GM21723 (cell line): ENCODE data around the gene DACT2.

ENCODE experiments used
- ATAC-seq: cut with Tn5 transposase; IDR thresholded peaks from one replicate; pipeline ENCODE4 v1.9.1; 2021; ENCODE audit warnings: mild to moderate bottlenecking, moderate library complexity; ENCODE audit not compliant: unreplicated experiment

The DACT2 gene

DNA sequence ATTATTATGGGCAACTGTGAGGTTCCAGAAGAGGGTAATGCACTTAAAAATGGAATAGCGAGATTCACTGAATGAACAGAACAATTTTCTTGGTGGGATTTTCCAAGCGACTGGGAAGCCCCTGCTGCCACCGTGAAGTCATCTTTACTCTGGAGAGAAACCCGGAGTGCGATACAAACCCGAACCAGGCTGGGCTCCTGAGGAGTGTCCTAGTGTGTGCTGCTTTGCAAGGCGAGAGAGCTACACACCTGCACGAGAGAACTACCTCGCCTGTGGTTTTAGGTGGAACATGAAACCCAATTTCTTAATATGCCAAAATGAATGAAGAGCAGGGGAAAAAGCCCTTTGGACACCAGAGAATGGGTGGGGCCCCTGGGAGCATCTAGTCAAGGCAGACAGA lies 33.5 kb upstream of the DACT2 start:
- no peak for ATAC-seq

DNA sequence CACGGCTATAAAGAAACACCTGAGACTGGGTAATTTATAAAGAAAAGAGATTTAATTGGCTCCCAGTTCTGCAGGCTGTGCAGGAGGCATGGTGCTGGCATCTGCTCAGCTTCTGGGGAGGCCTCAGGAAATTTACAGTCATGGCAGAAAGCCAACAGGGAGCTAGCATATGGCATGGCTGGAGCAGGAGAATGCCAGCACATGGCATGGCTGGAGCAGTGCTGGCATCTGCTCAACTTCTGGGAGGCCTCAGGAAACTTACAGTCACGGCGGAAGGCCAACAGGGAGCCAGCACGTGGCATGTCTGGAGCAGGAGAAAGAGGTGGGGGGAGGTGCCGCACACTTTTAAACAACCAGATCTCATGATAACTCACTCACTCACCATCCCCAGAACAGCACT lies 32.5 kb upstream of the DACT2 start:
- ATAC-seq: no peak

DNA sequence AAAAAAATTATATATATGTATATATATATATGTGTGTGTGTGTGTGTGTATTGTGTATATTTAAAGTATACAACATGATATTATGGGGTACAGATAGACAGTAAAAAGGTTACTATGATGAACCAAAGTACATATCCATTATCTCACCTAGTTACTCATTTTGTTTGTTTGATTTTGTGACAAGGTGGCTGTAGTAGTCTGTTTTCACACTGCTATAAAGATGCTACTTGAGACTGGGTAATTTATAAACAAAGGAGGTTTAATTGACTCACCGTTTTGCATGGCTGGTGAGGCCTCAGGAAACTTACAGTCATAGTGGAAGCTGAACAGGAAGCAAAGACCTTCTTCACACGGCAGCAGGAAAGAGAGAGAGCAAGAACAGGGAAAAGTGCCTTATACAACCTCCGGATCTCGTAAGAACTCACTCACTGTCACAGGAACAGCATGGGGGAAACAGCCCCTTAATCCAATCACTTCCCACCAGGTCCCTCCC lies 30.2 kb upstream of the DACT2 start:
- no peak for ATAC-seq

DNA sequence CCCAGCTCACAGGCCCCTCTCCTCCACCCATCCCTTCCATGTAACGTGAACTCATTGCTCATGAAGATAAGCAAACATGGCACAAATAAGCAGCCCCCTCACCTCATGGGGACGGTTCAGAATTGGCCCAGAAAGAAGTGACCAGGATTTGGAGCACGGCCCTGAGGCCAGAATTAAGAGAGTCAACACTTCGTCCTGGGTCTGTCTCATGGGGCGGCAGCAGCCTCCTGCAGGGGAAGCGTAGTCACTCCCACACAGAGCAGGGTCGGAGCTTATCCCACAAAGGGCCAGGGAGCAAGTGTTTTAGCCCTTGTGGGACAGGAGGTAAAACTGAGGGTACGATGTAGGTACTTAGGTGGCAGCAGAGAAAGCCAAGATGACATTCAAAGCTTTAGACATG lies 28.6 kb upstream of the DACT2 start:
- ATAC-seq: no peak

DNA sequence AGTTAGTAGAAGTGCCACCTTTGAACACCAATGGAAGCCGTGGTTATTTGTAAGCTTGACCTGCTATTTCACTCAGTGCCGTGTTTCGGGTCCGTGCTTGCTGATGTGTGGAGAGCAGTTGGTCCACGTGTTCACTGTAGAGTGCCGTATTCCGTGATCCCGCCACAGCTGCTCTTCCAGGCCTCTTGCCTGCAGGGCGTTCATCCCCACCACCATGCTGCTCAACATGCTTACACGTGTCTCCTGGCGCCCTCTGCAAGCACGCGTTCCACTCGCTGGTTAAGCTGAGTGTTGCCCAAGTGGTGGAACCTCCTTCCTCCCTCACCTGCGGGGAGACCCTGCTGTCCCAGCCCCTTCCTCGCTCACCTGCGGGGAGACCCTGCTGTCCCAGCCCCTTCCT lies 28.0 kb upstream of the DACT2 start:
- no peak for ATAC-seq

DNA sequence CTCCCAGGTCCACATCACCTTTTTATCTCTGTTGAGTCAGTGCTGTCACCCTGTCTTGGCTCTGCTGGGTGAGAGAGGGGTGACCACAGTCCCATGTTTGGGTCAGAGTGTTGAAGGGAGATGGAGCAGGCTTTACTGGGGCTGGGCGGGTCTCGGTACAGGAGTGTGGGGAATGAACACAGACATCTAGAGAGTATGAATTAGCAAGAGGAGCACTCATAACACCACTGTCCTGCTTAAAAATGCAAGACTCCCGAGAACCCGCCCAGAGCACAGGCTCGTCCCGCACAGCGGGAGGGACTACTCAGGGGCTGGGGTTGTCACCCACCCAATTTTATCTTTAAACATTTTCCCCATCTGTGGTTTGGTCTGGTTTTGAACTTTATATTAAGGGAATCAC lies 27.5 kb upstream of the DACT2 start:
- no peak for ATAC-seq

GRCh38 chr6:168345896-168346754 lies 26.5 kb upstream of the DACT2 start:
- no peak for ATAC-seq

DNA sequence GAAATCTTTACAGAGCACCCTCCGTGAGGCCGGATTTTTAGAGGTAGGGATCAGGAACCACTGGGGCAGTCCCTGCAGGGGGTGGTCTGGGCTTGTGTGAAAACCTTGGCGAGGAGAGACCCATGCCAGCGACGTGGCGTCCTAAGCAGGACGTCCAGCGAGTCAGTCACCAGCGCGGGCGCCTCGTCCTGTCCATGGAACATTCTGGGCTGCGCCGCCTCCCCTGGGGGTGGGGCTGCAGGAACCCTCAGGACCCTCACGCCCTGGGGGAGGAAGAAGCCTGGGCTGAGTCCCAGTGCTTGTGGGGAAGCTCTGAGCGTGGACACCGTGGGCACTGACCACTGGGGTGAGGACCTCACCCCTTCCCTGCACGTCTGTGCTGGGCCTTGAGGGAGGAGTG lies 25.7 kb upstream of the DACT2 start:
- ATAC-seq: no peak

DNA sequence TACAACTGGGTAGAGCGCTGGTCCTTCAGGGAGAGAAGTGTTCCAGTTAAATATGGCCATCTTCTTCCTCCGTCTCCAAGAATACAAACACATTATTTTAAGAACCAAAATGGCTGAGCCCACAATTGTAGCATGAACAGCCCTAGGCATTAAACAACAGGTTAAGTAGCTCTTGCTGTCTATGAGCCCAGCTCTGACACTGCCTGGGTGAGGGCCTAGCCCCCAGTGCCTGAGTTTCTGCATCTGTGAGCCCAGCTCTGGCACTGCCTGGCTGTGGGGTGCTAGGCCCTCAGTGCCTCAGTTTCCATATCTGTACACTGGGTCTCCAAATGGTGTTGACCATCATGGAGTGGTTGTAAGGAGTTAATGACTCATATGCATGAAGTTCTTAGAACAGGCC lies 24.8 kb upstream of the DACT2 start:
- no peak for ATAC-seq

DNA sequence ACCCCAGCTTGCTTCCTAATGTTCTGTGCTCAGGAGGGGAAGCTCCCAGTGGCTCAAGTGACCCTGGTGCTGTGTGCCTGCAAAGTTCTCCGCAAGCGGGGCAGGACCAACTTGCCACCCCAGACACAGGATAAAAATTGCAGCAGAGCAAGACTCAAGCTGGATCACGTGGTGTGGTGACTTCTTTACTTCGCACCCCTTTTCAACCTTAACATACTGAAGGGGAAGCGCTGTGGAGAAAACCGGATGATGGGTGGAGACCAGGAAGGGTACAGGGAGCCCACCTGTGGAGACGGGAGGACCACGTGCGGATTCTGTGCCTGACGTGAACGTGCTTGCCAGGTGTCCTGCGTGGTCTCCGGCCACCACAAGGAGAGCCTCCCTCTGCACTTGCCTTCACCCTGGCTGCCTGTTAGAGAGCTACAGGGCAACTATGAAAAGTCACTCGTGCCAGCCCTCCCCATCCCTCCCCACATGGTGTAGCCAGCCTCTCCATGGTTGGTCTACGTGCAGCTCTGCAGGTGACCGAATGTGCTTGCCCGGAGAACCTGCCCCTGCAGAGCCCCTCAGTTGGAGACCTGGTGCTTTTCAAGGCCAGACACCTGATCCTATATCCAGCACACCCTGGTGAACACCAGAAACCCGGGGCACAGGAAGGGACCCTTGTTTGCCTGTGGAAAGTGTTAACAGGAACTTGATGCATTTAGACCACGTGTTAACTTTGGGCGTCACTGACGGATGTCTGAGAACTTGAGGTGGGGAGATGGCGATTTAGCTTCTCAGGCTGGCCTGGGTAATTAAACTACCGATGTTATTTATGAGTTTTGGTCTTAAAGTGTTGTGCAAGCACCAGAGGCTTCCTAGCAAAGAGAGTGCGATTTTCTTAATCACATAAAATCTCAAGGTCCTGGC lies 23.9 kb upstream of the DACT2 start:
- no peak for ATAC-seq

DNA sequence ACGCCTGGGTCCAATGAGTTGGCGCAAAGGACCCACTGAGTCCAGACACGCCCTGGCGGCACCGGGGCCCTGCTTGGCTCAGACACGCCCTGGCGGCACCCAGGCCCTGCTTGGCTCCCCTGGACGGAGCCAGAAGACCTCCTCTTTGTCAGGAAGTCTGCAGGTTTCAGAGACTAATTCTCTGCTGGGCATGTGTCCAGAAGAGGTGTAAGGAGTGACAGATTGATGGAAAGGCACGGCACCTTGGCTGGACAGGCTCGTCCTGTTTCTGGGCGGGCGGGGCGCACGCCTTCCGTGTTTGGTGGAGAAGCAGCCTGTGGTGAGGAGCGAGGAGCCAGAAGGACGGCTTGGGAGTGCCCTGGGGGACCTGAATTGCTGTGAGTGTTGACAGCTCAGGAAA lies 23.1 kb upstream of the DACT2 start:
- ATAC-seq: no peak

GRCh38 chr6:168341280-168341900 lies 21.8 kb upstream of the DACT2 start:
- no peak for ATAC-seq

DNA sequence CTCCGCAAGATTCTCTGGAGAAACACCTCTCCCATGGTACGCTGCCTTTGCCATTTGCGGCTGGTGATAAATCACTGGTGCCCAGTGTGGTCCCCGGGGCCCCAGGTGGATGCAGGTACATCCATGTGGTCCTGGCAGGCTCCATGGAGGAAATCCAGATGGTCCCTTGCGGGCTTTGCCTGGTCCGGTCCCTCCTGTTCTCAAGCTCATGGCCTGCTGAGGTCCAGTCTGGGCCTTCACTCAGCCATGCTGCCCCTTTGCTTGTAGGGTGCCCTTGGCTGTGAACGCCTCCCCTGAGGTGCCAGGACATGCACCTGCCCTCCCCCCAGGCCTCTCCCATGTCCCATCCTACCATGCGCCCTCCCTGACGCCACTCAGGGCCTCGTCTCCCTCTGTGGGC lies 21.2 kb upstream of the DACT2 start:
- ATAC-seq: no peak

GRCh38 chr6:168338777-168339176 lies 19.2 kb upstream of the DACT2 start:
- ATAC-seq: no peak

DNA sequence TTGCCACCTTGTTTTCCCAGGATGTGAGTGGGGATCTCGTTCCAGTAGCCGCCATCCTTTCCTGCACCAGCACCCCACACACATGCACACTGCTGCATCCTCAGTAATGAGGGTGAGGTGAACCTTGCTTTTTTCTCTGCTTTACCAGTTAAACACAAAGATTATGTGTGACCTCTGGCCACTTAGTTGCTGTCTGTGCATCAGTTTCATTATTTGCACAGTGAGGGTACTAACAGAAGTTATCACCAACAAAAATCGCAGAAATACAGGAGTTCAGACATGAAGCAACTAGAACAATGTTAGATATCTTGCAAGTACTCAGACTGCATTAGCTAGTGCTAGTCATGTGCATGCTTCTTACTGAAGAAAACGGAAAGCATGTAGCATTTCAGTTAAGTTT lies 17.4 kb upstream of the DACT2 start:
- ATAC-seq: no peak

GRCh38 chr6:168333989-168334388 lies 14.4 kb upstream of the DACT2 start:
- ATAC-seq: no peak

DNA sequence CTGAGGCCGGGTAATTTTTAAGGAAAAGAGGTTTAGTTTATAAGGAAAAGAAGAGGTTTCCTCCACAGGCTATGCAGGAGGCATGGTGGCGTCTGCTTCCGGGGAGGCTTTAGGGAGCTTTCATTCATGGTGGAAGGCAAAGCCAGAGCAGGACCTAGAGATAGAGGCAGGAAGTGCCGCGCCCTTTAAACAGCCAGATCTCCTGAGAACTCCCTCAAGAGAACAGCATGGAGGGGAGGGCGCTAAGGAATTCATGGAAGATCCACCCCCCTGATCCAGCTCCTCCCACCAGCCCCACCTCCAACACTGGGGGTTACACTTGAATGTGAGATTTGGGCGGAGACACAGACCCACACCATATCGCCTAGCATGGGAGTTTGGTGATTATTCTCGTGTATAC lies 13.9 kb upstream of the DACT2 start:
- ATAC-seq: no peak

DNA sequence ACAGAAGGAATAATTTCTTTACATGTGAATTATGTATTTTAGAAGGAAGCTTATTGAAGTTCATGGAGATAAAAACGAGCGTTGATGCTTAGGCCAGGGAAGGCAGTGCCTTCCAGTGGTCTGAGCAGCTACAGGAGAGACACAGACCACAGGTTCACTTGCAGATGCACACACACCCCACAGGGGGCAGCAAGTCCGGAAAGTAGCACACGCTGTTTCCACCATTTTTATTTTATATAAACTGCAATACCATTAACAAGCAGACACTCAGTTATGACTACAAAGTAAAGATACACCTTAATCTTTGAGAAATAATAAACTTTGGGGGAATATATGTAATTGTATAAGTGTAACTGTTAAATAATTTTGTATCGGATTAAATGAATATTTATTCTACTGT lies 13.5 kb upstream of the DACT2 start:
- no peak for ATAC-seq

DNA sequence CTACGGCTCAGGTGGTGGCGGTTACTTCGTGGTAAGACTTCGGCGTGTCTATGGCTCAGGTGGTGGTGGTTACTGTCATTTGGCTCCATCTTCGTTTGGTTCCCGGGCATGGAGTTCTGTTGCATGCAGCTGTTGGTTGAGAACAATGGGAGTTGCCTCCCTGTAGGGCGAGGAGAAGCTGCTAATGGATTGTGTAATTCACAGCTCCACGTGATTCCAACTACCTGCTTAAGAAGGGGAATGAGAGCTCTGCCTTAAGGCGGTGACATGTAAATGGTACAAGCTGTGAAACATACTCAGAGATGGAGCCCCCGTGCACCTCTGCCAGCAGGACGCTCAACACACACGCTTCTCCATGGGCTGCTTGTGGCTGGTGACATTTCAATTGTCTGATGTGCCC lies 12.4 kb upstream of the DACT2 start:
- no peak for ATAC-seq

DNA sequence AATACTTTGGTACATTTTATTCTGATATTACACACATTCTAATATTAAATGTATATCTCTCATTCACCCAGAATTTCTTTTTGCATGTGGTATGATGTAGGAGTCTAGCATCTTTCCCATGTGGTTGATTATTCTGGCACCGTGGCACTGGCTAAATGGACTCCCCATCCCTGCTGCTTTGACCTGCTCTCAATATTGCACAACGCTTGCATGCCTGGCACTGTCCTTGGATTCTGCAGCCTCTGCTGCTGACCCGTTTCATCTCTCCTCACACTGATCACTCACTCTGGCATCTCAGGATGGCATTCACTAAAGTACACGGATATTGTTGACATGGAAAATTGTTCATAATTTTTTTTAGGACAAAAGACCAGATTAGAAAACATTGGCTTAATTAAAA lies 11.5 kb upstream of the DACT2 start:
- no peak for ATAC-seq

GRCh38 chr6:168330403-168330802 lies 10.8 kb upstream of the DACT2 start:
- ATAC-seq: no peak

DNA sequence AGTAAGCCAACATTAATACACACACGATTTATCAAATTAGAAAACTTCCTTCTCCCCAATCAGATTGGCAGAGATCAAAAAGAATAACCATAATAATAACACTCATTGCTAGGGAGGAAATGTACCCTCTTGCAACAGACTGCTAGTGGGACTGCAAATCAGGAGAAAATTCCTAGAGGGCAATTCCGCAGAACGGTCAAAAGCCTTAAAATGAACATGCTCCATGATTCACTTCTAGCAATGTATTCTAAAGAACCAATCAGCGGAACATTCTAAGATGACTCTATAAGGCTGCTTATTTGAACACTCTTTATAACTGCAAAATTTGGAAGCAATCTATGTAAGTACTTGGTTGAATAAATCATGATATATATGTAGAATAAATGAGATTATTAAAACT lies 8.5 kb upstream of the DACT2 start:
- no peak for ATAC-seq
